Lung (tissue), 12 donors: ENCODE results near the gene SLC35E2B. TPM values are rescaled to one million over a fixed set of nuclear protein-coding genes. Genes with fewer than 3 reads are reported as not detected.

Experiments used
- ATAC-seq: fragments of 200-7000 bp; cut with Tn5 transposase; one replicate; pipeline ENCODE4 v1.9.1; 2020; ENCODE audit warnings: moderate number of reproducible peaks; ENCODE audit not compliant: insufficient read depth, low FRiP score
- DNase-seq, 3 donors: peaks; one replicate each; pipeline ENCODE4 v3.0.0-alpha.2; 2013 to 2017
- H3K27ac ChIP-seq, 2 donors: one replicate each; pipeline ENCODE4 v1.5.1; 2013; ENCODE audit warnings: mild to moderate bottlenecking in 2 of 2, moderate library complexity in 2 of 2, control low read depth in 1 of 2, inconsistent platforms in 1 of 2, low read depth in 1 of 2, low read length in 1 of 2
- H3K27me3 ChIP-seq, 3 donors: one replicate each; pipeline ENCODE4 v1.5.1; 2013; ENCODE audit warnings: low read length in 2 of 3; ENCODE audit not compliant: control insufficient read depth in 3 of 3, insufficient read depth in 3 of 3
- H3K36me3 ChIP-seq, 4 donors: one replicate each; pipeline ENCODE4 v1.5.1; 2013; ENCODE audit warnings: low read length in 4 of 4, mild to moderate bottlenecking in 1 of 4, moderate library complexity in 1 of 4; ENCODE audit not compliant: control insufficient read depth in 4 of 4, insufficient read depth in 4 of 4
- H3K4me1 ChIP-seq, 5 donors: one replicate each; pipeline ENCODE4 v1.5.1; 2013; ENCODE audit warnings: low read length in 5 of 5, mild to moderate bottlenecking in 2 of 5, moderate library complexity in 1 of 5; ENCODE audit not compliant: control insufficient read depth in 5 of 5, insufficient read depth in 5 of 5
- H3K4me3 ChIP-seq: one replicate; pipeline ENCODE4 v1.5.1; 2013; ENCODE audit warnings: mild to moderate bottlenecking, control low read depth, moderate library complexity
- H3K9ac ChIP-seq, 2 donors: one replicate each; pipeline ENCODE4 v1.5.1; 2013; ENCODE audit warnings: low read length in 2 of 2, control low read depth in 1 of 2; ENCODE audit not compliant: insufficient read depth in 1 of 2
- H3K9me3 ChIP-seq, 4 donors: one replicate each; pipeline ENCODE4 v1.5.1; 2013; ENCODE audit warnings: low read length in 3 of 4, mild to moderate bottlenecking in 1 of 4, moderate library complexity in 1 of 4; ENCODE audit not compliant: control insufficient read depth in 4 of 4, insufficient read depth in 3 of 4
- WGBS, 2 donors: extraction: QIAGEN DNeasy Blood & Tissue Kit; methylation state at CpG; one replicate each; pipeline ENCODE4 v1.1.7; 2013; 5-methylcytosine and 5-hydroxymethylcytosine counted together
- polyA plus RNA-seq, 2 donors: library from polyadenylated mRNA; stranded (reverse); fragments of 200-250 nt; gene quantifications; one replicate each; pipeline ENCODE4 v1.2.1, GENCODE V29; 2013
- total RNA-seq, 2 donors: library from RNA; depleted of rRNA in 1 of 2; stranded (reverse); fragments of >200 nt in 1 of 2; gene quantifications; one replicate each; pipeline ENCODE4 v1.2.1, GENCODE V29; 2014 to 2021
- TF ChIP-seq, protein P1 (sequence below): IDR thresholded peaks from 2 replicates; pipeline ENCODE4 v1.5.1; 2012; ENCODE audit warnings: mild to moderate bottlenecking; ENCODE audit errors: control extremely low read depth, extremely low read depth
- donor health status: control.
- donor health status: control.
- donor health status: Bipolar disorder and iron deficiency.
- donor health status: healthy.
- donor health status: DM: yes; HTN: yes; CAD: no.

The SLC35E2B gene
- total and polyA plus RNA-seq, 4 donors: 19.1 to 45.9 (median 30.9) TPM

DNA sequence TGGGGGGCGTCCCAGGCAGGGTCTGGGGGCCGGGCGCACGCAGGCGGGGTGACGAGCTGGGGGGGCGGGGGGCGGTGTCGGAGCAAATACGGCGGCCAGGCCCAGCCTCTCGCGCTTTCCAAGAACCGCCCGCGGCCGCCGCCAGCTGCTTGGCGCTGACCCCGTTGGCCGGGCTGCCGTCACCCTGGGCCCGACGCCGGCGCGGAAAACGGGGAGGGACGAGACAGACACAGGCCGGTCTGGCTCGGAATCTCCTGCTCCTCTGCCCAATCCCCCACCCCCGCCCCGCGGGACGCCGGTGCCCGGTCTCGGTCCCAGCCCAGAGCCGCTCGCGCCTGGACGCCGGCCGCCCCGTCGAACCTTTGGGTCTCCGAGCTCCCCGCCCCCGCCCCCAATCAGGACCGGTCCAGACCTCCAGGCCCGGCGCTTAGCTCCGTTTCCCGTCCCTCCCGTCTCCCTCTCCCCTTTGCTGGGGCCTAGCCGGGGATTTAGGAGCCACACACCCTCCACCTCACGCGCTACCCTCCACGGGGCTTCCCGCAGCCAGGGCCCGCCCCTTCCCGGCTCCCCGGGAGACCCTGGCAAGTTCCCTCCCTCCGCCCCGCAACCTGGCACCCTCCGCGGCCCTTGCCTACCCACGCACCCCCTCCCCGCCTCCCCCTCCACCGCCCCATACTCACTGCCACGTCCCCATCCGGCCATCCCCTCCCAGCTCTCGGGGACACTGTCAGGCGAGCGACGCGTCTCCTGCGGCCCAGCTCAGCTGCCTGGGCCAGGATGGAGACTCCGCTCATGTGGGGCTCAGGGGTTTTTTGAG, 61.4 kb downstream of the SLC35E2B start:
- H3K9ac ChIP-seq: peak overlapping the region in 1 of 2 donors; percentile 42
- peaks cover 0 to 5% (median 0%) of the 10 kb centered on the region in 3 donors for H3K27me3 ChIP-seq
- peak overlapping the region in 1 of 2 donors; percentile 72 for H3K27ac ChIP-seq
- H3K36me3 ChIP-seq: peaks cover 0 to 18% (median 6%) of the 10 kb centered on the region in 4 donors
- 8 to 14% methylated on average over 66 to 79 of the region's 79 CpGs for WGBS, 2 donors
- peaks cover 0 to 4% (median 0%) of the 10 kb centered on the region in 4 donors for H3K9me3 ChIP-seq
- ATAC-seq: peak; percentile 27
- H3K4me3 ChIP-seq: no peak overlapping the region
- TF ChIP-seq, protein P1, sequence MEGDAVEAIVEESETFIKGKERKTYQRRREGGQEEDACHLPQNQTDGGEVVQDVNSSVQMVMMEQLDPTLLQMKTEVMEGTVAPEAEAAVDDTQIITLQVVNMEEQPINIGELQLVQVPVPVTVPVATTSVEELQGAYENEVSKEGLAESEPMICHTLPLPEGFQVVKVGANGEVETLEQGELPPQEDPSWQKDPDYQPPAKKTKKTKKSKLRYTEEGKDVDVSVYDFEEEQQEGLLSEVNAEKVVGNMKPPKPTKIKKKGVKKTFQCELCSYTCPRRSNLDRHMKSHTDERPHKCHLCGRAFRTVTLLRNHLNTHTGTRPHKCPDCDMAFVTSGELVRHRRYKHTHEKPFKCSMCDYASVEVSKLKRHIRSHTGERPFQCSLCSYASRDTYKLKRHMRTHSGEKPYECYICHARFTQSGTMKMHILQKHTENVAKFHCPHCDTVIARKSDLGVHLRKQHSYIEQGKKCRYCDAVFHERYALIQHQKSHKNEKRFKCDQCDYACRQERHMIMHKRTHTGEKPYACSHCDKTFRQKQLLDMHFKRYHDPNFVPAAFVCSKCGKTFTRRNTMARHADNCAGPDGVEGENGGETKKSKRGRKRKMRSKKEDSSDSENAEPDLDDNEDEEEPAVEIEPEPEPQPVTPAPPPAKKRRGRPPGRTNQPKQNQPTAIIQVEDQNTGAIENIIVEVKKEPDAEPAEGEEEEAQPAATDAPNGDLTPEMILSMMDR: no peak
- peaks cover 0 to 2% (median 0%) of the 10 kb centered on the region in 5 donors for H3K4me1 ChIP-seq
- DNase-seq: peak; percentile 91 to 96 (median 93)

DNA sequence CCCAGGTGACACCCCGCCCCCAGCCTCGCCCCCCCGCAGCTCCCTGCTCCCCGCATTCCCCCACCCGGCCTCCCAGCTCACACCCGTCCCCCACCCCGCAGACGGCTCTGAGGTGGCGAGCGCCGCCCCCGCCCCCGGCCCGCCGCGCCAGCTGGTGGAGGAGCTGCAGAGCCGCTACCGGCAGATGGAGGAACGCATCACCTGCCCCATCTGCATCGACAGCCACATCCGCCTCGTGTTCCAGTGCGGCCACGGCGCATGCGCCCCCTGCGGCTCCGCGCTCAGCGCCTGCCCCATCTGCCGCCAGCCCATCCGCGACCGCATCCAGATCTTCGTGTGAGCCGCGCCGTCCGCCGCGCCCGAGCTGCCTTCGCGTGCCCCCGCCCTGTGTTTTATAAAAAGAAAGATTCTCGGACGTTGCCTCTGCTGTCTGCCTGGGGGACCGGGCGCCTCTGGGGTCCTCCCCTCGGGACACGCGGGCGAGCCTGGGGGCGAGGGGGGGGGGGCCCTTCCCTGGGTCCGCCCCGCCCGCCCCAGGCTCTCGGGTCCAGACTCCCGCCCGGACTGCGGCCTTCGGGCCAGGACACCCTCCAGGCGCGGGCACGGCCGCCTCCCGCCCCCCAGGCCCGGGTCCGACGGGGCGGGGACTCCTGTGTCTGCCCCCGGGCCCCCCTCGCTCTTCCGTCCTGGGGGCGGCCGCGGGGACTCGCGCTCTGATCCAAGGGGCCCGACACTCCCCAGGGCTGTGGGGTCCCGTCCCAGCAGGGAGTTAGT, 62.2 kb downstream of the SLC35E2B start:
- Histone ChIP-seq H3K4me3 (no peak overlapping the region), H3K4me1 (peaks cover 0 to 2% (median 0%) of the 10 kb centered on the region in 5 donors), H3K27ac (peak overlapping the region; percentile 10 to 46), H3K9me3 (peaks cover 0 to 4% (median 0%) of the 10 kb centered on the region in 4 donors), H3K9ac (no peak overlapping the region), H3K36me3 (peaks cover 0 to 18% (median 6%) of the 10 kb centered on the region in 4 donors), H3K27me3 (peaks cover 0 to 5% (median 0%) of the 10 kb centered on the region in 3 donors)
- TF ChIP-seq, protein P1: no peak
- ATAC-seq (no peak), DNase-seq (peak; percentile 93 to 95 (median 94))
- 7 to 35% methylated on average over 52 to 81 of the region's 81 CpGs for WGBS, 2 donors

DNA sequence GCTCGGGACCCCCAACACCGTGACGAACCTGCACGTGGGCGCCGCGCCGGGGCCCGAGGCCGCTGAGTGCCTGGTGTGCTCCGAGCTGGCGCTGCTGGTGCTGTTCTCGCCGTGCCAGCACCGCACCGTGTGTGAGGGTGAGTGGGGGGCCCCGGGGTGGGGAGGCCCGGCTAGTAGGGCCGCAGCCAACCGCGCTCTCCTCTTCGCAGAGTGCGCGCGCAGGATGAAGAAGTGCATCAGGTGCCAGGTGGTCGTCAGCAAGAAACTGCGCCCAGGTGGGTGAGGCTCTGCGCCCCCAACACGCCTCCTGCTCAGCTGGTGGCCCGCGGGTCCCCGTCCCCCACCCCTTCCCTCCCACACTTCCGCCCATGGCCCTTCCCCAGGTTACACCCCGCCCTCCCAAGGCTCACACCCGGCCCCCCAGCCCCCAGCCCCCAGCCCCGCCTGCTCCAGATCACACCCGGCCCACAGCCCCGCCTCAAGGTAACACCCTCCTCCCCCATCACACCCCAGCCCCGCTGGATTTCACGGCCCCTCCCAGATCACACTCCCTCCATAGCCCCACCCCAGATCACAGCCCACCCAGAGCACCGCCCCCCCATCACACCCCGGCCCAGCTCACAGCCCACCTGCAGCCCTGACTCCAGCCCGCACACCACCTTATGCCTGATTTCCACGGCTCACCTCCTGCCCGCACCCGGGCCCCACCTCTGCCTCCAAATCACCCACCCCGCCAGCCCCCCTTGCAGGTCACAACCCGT, 63.0 kb downstream of the SLC35E2B start:
- no peak overlapping the region for H3K9ac ChIP-seq
- H3K4me1 ChIP-seq: peaks cover 0 to 6% (median 0%) of the 10 kb centered on the region in 5 donors
- DNase-seq: no peak
- H3K4me3 ChIP-seq: no peak overlapping the region
- H3K9me3 ChIP-seq: peaks cover 0 to 4% (median 0%) of the 10 kb centered on the region in 4 donors
- H3K27me3 ChIP-seq: peaks cover 0 to 5% (median 0%) of the 10 kb centered on the region in 3 donors
- H3K27ac ChIP-seq: no peak overlapping the region
- ATAC-seq: no peak
- TF ChIP-seq, protein P1: no peak
- peaks cover 0 to 18% (median 6%) of the 10 kb centered on the region in 4 donors for H3K36me3 ChIP-seq
- WGBS, 2 donors: 38 to 62% methylated on average over 43 to 48 of the region's 48 CpGs
